ENCODE measurements around the gene COG7. TPM values are rescaled to one million over a fixed set of nuclear protein-coding genes. Genes with fewer than 3 reads are reported as not detected.
"Not testable (repeated sequence)": the region's sequence is repeated elsewhere in the genome, so short reads cannot be mapped to it uniquely, and the experiment has no call there.

The COG7 gene
- total RNA-seq, 1 donor from 2014 or later = 42.1 TPM

- no peak for DNase-seq (ENCODE audit: low spot score in 2 of 2, unreplicated experiment in 2 of 2)
- Mint-ChIP-seq H3K9me3 (no peaks in the 10 kb centered on the region), H3K4me3 (no peak overlapping the region), H3K36me3 (peaks cover 46% of the 10 kb centered on the region), H3K4me1 (no peaks in the 10 kb centered on the region), H3K27ac (no peak overlapping the region), H3K27me3 (ENCODE audit: low read depth) (no peaks in the 10 kb centered on the region)
- TF ChIP-seq CTCF (IDR thresholded peaks at IDR 0.05; ENCODE audit: unreplicated experiment) = no peak
Measured at GRCh38 chr16:23484510-23485256, 31.7 kb upstream of the COG7 start.

GRCh38 chr16:23483492-23483891, 30.5 kb upstream of the COG7 start:
- H3K27me3 Mint-ChIP-seq (ENCODE audit: low read depth); DNase-seq (ENCODE audit: low spot score in 2 of 2, unreplicated experiment in 2 of 2); H3K27ac Mint-ChIP-seq; H3K9me3 Mint-ChIP-seq; H3K4me3 Mint-ChIP-seq; H3K4me1 Mint-ChIP-seq: not testable (repeated sequence)
- H3K36me3 Mint-ChIP-seq = peaks cover 55% of the 10 kb centered on the region

GRCh38 chr16:23482778-23483177, 29.8 kb upstream of the COG7 start:
- TF ChIP-seq CTCF (IDR thresholded peaks at IDR 0.05; ENCODE audit: unreplicated experiment) = no peak
- peaks cover 59% of the 10 kb centered on the region for H3K36me3 Mint-ChIP-seq
- DNase-seq (ENCODE audit: low spot score in 2 of 2, unreplicated experiment in 2 of 2) = no peak
- H3K27me3 Mint-ChIP-seq (ENCODE audit: low read depth) = no peaks in the 10 kb centered on the region
- no peak overlapping the region for H3K4me3 Mint-ChIP-seq
- H3K4me1 Mint-ChIP-seq = no peaks in the 10 kb centered on the region
- no peaks in the 10 kb centered on the region for H3K9me3 Mint-ChIP-seq
- no peak overlapping the region for H3K27ac Mint-ChIP-seq

GRCh38 chr16:23480257-23480656, 27.3 kb upstream of the COG7 start:
- Mint-ChIP-seq H3K27me3 (ENCODE audit: low read depth) (no peaks in the 10 kb centered on the region), H3K9me3 (no peaks in the 10 kb centered on the region), H3K4me3 (no peak overlapping the region), H3K4me1 (no peaks in the 10 kb centered on the region), H3K36me3 (peaks cover 57% of the 10 kb centered on the region), H3K27ac (no peak overlapping the region)
- TF ChIP-seq CTCF (IDR thresholded peaks at IDR 0.05; ENCODE audit: unreplicated experiment) = no peak
- no peak for DNase-seq (ENCODE audit: low spot score in 2 of 2, unreplicated experiment in 2 of 2)

- no peaks in the 10 kb centered on the region for H3K27me3 Mint-ChIP-seq (ENCODE audit: low read depth)
- no peaks in the 10 kb centered on the region for H3K9me3 Mint-ChIP-seq
- H3K4me1 Mint-ChIP-seq = no peaks in the 10 kb centered on the region
- H3K4me3 Mint-ChIP-seq = no peak overlapping the region
- peaks cover 50% of the 10 kb centered on the region for H3K36me3 Mint-ChIP-seq
- H3K27ac Mint-ChIP-seq = no peak overlapping the region
- no peak for DNase-seq (ENCODE audit: low spot score in 2 of 2, unreplicated experiment in 2 of 2)
- TF ChIP-seq CTCF (IDR thresholded peaks at IDR 0.05; ENCODE audit: unreplicated experiment) = no peak
Measured at GRCh38 chr16:23479138-23479537, 26.1 kb upstream of the COG7 start.

GRCh38 chr16:23478566-23478965, 25.6 kb upstream of the COG7 start:
- TF ChIP-seq CTCF (IDR thresholded peaks at IDR 0.05; ENCODE audit: unreplicated experiment) = no peak
- Mint-ChIP-seq H3K27me3 (ENCODE audit: low read depth) (no peaks in the 10 kb centered on the region), H3K36me3 (peaks cover 50% of the 10 kb centered on the region), H3K27ac (no peak overlapping the region), H3K4me3 (no peak overlapping the region), H3K4me1 (no peaks in the 10 kb centered on the region), H3K9me3 (no peaks in the 10 kb centered on the region)
- no peak for DNase-seq (ENCODE audit: low spot score in 2 of 2, unreplicated experiment in 2 of 2)
